ENCODE measurements around the gene PTPRE.

Gene PTPRE

GRCh38 chr10:127875916-127876315 lies 31.0 kb upstream of the PTPRE start:
- TF ChIP-seq ZFX (IDR thresholded peaks at IDR 0.05) (no peak), CTCF (conservative IDR thresholded peaks at IDR 0.05) (no peak)
- no peak overlapping the region for H3K27ac ChIP-seq

GRCh38 chr10:127877116-127877515 lies 29.8 kb upstream of the PTPRE start:
- no peak overlapping the region for H3K27ac ChIP-seq
- TF ChIP-seq ZFX (IDR thresholded peaks at IDR 0.05), result no peak
- TF ChIP-seq CTCF (conservative IDR thresholded peaks at IDR 0.05), result no peak

GRCh38 chr10:127877699-127878098 lies 29.2 kb upstream of the PTPRE start:
- no peak overlapping the region for H3K27ac ChIP-seq
- TF ChIP-seq ZFX (IDR thresholded peaks at IDR 0.05) (no peak), CTCF (conservative IDR thresholded peaks at IDR 0.05) (no peak)

- H3K27ac ChIP-seq, result no peak overlapping the region
- TF ChIP-seq CTCF (conservative IDR thresholded peaks at IDR 0.05), result no peak
- no peak for TF ChIP-seq ZFX (IDR thresholded peaks at IDR 0.05)
These were observed 28.3 kb upstream of the PTPRE start for GRCh38 chr10:127878475-127879055.

- H3K27ac ChIP-seq, result no peak overlapping the region
- TF ChIP-seq ZFX (IDR thresholded peaks at IDR 0.05) (no peak), CTCF (conservative IDR thresholded peaks at IDR 0.05) (no peak)
These were observed 26.3 kb upstream of the PTPRE start for GRCh38 chr10:127880557-127880956.

- H3K27ac ChIP-seq, result no peak overlapping the region
- TF ChIP-seq ZFX (IDR thresholded peaks at IDR 0.05), result no peak
These were observed 25.6 kb upstream of the PTPRE start for GRCh38 chr10:127881262-127881661.

GRCh38 chr10:127882391-127882790 lies 24.5 kb upstream of the PTPRE start:
- TF ChIP-seq CTCF (conservative IDR thresholded peaks at IDR 0.05) (no peak), ZFX (IDR thresholded peaks at IDR 0.05) (no peak)
- H3K27ac ChIP-seq, result no peak overlapping the region

GRCh38 chr10:127882801-127883459 lies 24.0 kb upstream of the PTPRE start:
- TF ChIP-seq ZFX (IDR thresholded peaks at IDR 0.05) (no peak), CTCF (conservative IDR thresholded peaks at IDR 0.05) (no peak)
- no peak overlapping the region for H3K27ac ChIP-seq

Data from C4-2B (cell line).